GM12874 (cell line): ENCODE results near the gene YIF1A.
A peak's percentile ranks its signal among the peaks of the same experiment; 100 is the strongest.

Source experiments
- TF ChIP-seq, protein P1 (sequence below): IDR thresholded peaks from 2 replicates; pipeline ENCODE4 v1.5.1; 2011; ENCODE audit warnings: low read depth, mild to moderate bottlenecking, control low read depth, low read length, moderate library complexity; ENCODE audit not compliant: insufficient read depth

YIF1A gene, protein sequence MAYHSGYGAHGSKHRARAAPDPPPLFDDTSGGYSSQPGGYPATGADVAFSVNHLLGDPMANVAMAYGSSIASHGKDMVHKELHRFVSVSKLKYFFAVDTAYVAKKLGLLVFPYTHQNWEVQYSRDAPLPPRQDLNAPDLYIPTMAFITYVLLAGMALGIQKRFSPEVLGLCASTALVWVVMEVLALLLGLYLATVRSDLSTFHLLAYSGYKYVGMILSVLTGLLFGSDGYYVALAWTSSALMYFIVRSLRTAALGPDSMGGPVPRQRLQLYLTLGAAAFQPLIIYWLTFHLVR

DNA sequence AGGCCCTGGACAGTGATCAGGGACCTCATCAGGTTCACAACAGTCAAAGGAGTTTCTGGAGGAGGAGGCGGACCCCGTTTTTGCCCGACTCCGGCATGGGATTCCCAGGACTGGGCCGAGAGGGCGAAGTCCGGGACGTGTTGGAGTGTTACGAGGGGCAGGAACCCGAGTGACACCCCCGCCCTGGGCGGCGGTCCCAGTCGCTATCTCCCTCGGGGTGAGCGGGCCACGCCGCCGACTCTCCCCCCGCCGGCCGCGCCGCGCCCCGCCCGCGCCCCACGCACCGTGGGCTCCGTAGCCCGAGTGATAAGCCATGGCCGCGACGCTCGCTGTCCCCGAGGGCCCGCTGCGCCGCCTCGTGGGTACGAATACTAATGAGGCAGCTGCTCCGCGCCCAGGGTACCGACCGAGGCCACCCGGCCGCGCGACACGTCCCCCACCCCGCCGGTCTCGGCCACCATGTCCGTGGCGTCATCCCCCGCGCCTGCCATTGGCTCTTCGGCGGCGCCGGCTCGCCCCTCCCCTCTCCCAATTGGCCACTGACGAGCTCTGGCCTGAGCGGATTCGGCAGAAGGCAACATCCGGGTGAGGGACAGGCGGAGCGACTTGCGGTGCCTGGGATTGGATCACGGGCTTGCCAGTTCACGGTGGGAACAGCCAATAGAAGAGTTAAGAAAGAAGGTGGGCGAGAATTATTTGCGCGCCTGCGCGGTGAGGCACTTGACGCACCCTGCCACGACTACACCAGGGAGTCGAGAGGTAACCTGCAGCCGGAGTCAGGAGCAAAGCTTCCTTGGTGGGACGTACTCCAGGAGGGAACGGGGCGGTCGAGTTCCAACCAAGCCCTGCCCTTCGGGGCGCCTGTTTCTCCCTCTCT, at the start of gene YIF1A:
Gene YIF1A (minus strand): TSS at position 473 of the 877 bp plus-strand sequence. CDS start 158 bp downstream, at position 315.
- TF ChIP-seq, protein P1, sequence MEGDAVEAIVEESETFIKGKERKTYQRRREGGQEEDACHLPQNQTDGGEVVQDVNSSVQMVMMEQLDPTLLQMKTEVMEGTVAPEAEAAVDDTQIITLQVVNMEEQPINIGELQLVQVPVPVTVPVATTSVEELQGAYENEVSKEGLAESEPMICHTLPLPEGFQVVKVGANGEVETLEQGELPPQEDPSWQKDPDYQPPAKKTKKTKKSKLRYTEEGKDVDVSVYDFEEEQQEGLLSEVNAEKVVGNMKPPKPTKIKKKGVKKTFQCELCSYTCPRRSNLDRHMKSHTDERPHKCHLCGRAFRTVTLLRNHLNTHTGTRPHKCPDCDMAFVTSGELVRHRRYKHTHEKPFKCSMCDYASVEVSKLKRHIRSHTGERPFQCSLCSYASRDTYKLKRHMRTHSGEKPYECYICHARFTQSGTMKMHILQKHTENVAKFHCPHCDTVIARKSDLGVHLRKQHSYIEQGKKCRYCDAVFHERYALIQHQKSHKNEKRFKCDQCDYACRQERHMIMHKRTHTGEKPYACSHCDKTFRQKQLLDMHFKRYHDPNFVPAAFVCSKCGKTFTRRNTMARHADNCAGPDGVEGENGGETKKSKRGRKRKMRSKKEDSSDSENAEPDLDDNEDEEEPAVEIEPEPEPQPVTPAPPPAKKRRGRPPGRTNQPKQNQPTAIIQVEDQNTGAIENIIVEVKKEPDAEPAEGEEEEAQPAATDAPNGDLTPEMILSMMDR: no peak

DNA sequence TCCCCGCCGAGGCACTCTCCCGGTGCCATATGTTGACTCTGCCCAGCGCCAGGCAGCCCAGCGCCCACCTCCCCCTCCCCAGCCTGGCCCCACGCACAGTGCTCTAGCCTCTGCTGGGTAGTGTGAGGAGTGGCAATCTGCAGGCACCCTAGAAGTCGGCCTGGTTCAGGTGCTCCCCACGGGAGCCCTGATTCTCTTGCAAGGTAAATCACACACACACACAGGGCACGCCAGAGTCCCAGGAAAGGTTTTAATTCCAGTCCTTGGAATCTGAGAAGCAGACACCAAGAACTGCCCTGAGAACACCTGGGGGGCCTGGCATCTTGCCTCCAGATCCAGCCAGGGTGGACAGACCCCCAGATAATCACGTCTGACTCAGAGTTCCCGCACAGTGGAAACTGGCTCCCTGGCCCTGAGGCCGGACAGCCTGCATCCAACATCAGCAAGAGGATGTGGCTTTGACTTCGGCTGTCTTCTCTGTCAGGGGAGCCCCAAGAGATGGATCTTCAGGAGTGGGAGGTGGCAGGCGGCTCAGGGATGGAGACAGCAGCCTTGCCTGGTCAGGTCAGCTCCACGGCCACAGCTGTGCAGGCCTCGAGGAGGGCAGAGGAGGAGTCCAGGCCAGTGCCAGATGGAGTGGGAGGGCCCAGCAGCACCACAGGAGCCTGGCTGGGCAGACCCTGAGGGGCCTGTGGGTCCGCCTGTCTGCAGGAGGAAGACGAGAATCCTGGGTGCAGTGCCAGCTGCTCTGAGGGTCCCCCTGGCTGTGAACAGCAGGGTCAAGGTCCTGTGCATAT, 48.4 kb upstream of the YIF1A start:
- TF ChIP-seq, protein P1: no peak

DNA sequence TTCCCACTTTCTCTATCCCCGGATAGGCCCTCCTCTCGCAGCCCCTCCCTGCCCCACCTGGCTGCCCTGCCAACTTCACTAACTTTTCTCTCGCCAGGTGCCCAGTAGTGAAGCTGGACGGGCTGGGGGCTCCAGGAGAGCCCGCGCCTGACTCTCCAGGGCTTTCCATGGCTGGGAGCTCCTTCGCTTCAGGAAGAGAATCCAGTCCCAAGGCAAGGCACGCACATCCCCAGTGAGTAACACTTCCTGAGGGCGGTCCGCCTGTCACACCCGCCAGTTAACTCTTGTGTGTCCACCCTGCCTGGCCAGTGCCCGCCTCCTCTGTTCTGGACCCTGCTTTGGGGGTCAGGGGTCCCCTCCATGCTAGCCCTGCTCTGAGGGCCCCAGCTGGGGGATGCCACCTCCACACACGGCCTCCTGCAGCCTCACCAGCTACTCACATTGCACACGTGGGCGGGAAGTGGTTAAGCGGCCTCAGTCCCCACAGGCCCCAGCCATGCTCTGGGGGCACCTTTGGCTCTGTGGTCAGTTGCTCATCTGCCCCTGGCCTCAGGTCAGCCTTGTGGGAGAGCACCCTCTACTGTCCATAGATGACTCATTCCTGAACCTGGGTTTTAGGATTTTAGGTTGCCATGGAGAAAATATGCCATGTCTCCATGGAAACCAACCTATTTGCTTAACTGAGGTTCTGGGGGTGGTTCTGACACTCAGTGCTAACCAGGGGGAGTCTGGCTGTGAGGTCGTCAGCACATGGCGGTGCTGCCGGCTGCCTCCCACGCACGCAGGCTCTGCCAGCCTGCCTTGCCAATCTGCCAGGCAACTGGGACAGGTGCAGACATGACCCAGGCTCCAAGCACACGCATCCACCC, 47.5 kb upstream of the YIF1A start, which contains the start of gene RIN1:
Gene RIN1 (minus strand): TSS at position 201 of the 869 bp plus-strand sequence. CDS start 32 bp downstream, at position 169.
- TF ChIP-seq, protein P1: 0 out of 2 replicates have a peak, but pooled peaks have one; percentile 37

DNA sequence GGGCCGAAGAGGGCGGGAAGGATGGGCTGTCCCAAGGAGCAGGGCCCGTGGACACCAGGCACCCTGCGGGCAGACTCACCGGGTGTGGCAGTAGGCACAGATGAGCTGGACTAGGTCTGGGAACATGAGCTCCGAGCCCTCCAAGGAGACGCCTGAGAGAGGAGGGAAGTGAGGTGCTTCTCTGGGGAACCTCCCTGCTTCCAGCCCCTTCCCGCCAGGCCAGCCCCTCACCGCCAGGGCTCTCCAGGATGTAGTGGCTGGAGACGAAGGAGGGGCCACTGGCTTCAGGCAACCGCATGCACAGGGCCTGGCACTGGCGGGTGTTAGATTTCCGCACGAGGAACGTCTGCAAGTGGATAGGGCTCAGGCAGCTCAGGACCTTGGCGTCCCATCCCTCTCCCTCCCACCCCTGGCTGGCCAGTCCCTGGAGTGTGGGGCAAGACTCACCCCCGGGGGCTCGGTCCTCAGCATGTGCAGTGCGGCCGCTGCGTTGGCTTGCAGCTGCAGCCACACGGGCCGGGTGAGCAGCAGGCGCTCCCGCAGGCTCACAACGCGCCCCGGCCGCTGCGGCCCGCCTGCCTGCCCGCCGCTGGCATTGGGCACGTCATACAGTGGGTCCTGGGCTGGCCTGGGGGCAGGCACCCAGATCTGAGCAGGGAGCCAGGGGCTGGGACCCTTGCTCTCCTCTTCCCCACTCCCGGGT, 46.7 kb upstream of the YIF1A start:
- TF ChIP-seq, protein P1: no peak

DNA sequence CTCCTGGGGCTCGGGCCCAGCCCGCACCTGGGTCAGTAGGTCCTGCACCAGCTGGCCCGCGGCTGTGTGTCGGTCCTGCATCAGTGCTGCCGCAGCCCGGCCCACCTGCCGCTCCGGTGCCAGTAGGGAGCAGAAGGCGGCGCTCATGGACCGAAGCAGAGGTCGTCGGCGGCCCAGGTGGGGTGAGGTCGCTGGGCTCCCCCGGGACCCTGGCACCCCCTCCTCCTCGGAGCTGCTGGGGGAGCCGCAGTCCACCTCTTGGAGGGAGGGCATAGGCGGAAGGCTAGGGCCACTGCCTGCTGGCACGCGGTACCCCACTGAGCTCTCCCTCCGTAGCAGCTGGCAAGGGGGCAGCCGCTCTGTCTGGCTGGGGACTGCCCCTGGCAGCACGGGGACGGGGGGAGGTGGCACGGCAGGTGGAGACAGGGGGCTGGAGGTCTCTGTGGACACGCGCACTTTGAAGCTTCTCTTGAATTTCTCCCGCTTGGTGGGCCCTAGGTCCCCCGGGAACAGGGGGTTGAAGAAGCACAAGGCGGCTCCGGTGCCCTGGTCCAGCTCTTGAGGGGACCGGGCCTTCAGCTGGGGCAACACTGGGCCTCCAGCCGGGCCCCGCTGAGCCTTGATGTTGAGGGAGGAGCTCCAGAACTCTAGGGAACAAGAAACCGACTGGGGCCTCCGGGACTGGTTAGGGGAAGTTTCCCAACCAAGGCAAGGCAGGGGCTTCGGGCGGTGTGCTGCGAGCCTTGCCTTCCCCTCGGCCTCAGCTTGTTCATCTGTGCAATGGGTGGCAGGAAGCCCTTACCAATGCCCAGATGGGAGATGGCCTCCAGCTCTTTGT, 45.9 kb upstream of the YIF1A start:
- TF ChIP-seq, protein P1: no peak
